ENCODE results near the gene TCP1. TPM values are rescaled to one million over a fixed set of nuclear protein-coding genes. Genes with fewer than 3 reads are reported as not detected.
"Not testable (repeated sequence)": the region's sequence is repeated elsewhere in the genome, so short reads cannot be mapped to it uniquely, and the experiment has no call there.

The TCP1 gene
- total RNA-seq, 3 donors from 2014 or later (not counting 1 experiment from before 2014, with no cell fraction given) = 192 to 230 (median 218) TPM

- Mint-ChIP-seq H3K27me3 (ENCODE audit: low read depth in 2 of 2) (peaks cover 0 to 3% of the 10 kb centered on the region in 2 donors), H3K4me1 (peaks cover 5 to 6% of the 10 kb centered on the region in 2 donors), H3K27ac (no peak overlapping the region), H3K36me3 (no peaks in the 10 kb centered on the region), H3K9me3 (no peaks in the 10 kb centered on the region), H3K4me3 (no peak overlapping the region)
- Histone ChIP-seq H3K27me3 (ENCODE audit: control insufficient read depth, insufficient read depth, low read length) (no peaks in the 10 kb centered on the region), H3K9me3 (ENCODE audit: control insufficient read depth, insufficient read depth, low read length) (no peaks in the 10 kb centered on the region), H3K36me3 (ENCODE audit: control insufficient read depth, insufficient read depth, low read length) (no peaks in the 10 kb centered on the region), H3K27ac (ENCODE audit: low read length) (no peak overlapping the region), H3K4me3 (ENCODE audit: low read length) (no peak overlapping the region), H3K4me1 (ENCODE audit: control insufficient read depth, insufficient read depth, low read length) (peaks cover 10% of the 10 kb centered on the region)
- intact Hi-C loops (cut with micrococcal nuclease) = no loop called here
- 21% methylated on average over 4 of the region's 4 CpGs for WGBS (ENCODE audit: insufficient coverage)
- DNase-seq = no peak
- TF ChIP-seq, protein P1, sequence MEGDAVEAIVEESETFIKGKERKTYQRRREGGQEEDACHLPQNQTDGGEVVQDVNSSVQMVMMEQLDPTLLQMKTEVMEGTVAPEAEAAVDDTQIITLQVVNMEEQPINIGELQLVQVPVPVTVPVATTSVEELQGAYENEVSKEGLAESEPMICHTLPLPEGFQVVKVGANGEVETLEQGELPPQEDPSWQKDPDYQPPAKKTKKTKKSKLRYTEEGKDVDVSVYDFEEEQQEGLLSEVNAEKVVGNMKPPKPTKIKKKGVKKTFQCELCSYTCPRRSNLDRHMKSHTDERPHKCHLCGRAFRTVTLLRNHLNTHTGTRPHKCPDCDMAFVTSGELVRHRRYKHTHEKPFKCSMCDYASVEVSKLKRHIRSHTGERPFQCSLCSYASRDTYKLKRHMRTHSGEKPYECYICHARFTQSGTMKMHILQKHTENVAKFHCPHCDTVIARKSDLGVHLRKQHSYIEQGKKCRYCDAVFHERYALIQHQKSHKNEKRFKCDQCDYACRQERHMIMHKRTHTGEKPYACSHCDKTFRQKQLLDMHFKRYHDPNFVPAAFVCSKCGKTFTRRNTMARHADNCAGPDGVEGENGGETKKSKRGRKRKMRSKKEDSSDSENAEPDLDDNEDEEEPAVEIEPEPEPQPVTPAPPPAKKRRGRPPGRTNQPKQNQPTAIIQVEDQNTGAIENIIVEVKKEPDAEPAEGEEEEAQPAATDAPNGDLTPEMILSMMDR (IDR thresholded peaks at IDR 0.05) = no peak
- ATAC-seq = no peak
Observed at GRCh38 chr6:159829526-159829925, 40.1 kb upstream of the TCP1 start.

DNA sequence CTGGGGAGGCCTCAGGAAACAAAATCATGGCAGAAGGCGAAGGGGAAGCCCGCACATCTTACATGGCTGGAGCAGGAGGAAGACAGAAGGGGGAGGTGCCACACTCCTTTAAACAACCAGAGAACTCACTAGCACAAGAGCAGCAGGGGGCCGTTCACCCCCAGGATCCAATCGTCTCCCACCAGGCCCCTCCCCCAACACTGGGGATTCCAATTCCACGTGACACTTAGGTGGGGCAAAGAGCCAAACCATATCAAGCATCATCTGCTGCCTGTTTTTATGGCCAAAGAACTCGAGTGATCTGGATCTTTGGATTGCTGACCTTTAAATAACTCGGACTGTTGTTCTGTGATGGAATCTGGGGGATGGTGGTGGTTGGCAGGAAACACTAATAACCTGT lies 38.7 kb upstream of the TCP1 start:
- no peak for DNase-seq
- Histone ChIP-seq H3K27ac (ENCODE audit: low read length) (no peak overlapping the region), H3K4me3 (ENCODE audit: low read length) (no peak overlapping the region), H3K27me3 (ENCODE audit: control insufficient read depth, insufficient read depth, low read length) (no peaks in the 10 kb centered on the region), H3K9me3 (ENCODE audit: control insufficient read depth, insufficient read depth, low read length) (no peaks in the 10 kb centered on the region), H3K36me3 (ENCODE audit: control insufficient read depth, insufficient read depth, low read length) (no peaks in the 10 kb centered on the region), H3K4me1 (ENCODE audit: control insufficient read depth, insufficient read depth, low read length) (peaks cover 10% of the 10 kb centered on the region)
- no peaks in the 10 kb centered on the region for H3K9me3 Mint-ChIP-seq
- TF ChIP-seq, protein P1 (IDR thresholded peaks at IDR 0.05) = no peak
- peaks cover 5 to 6% of the 10 kb centered on the region in 2 donors for H3K4me1 Mint-ChIP-seq
- H3K36me3 Mint-ChIP-seq = no peaks in the 10 kb centered on the region
- WGBS (ENCODE audit: insufficient coverage) = 78% methylated on average over 5 of the region's 7 CpGs
- peaks cover 0 to 3% of the 10 kb centered on the region in 2 donors for H3K27me3 Mint-ChIP-seq (ENCODE audit: low read depth in 2 of 2)
- no peak overlapping the region for H3K27ac Mint-ChIP-seq
- intact Hi-C loops (cut with micrococcal nuclease) = no loop called here
- no peak overlapping the region for H3K4me3 Mint-ChIP-seq
- no peak for ATAC-seq

DNA sequence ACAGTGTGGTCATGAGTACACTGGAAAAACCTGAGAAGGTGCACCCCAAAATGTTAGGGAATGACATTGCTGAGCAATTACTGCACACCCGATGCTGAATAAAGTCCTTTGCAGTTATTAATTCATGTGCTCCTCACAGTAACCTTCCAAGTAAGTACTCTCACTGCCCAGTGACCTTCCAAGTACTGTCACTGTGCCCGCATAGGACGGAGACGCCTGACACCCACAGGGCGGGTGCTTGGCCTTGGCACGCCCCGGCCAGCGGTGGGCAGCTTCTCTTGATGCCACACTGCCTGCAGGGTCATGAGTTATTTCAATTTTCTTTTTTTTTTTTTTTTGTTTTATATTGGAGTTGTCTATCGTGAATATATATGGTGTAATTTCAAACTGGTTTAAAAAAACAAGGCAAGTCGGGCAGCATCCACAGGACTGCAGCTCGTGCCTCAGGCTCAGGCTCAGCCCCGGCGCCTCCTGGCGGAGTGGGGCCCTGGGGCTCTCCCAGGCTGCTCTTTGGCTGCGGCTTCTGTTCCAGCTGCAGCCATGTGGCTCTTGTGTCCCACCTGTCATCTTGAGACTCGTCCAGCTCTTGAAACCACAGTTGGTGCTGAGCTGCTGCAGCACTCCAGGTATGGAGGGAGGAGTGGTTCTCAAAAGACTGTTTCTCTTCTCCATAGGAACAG lies 37.7 kb upstream of the TCP1 start:
- intact Hi-C loops (cut with micrococcal nuclease) = no loop called here
- no peak overlapping the region for H3K27ac ChIP-seq (ENCODE audit: low read length)
- ATAC-seq = no peak
- H3K4me1 ChIP-seq (ENCODE audit: control insufficient read depth, insufficient read depth, low read length) = peaks cover 10% of the 10 kb centered on the region
- H3K27ac Mint-ChIP-seq = no peak overlapping the region
- WGBS (ENCODE audit: insufficient coverage) = 89% methylated on average over 16 of the region's 16 CpGs
- no peaks in the 10 kb centered on the region for H3K27me3 ChIP-seq (ENCODE audit: control insufficient read depth, insufficient read depth, low read length)
- peaks cover 0 to 5% of the 10 kb centered on the region in 2 donors for H3K27me3 Mint-ChIP-seq (ENCODE audit: low read depth in 2 of 2)
- TF ChIP-seq, protein P1 (IDR thresholded peaks at IDR 0.05) = no peak
- no peak overlapping the region for H3K4me3 ChIP-seq (ENCODE audit: low read length)
- DNase-seq = no peak
- H3K4me3 Mint-ChIP-seq = no peak overlapping the region
- no peaks in the 10 kb centered on the region for H3K9me3 Mint-ChIP-seq
- peaks cover 5 to 6% of the 10 kb centered on the region in 2 donors for H3K4me1 Mint-ChIP-seq
- H3K9me3 ChIP-seq (ENCODE audit: control insufficient read depth, insufficient read depth, low read length) = no peaks in the 10 kb centered on the region
- H3K36me3 Mint-ChIP-seq = no peaks in the 10 kb centered on the region
- no peaks in the 10 kb centered on the region for H3K36me3 ChIP-seq (ENCODE audit: control insufficient read depth, insufficient read depth, low read length)

- Histone ChIP-seq H3K27me3 (ENCODE audit: control insufficient read depth, insufficient read depth, low read length) (no peaks in the 10 kb centered on the region), H3K27ac (ENCODE audit: low read length) (no peak overlapping the region), H3K4me1 (ENCODE audit: control insufficient read depth, insufficient read depth, low read length) (peaks cover 19% of the 10 kb centered on the region), H3K36me3 (ENCODE audit: control insufficient read depth, insufficient read depth, low read length) (no peaks in the 10 kb centered on the region), H3K9me3 (ENCODE audit: control insufficient read depth, insufficient read depth, low read length) (no peaks in the 10 kb centered on the region), H3K4me3 (ENCODE audit: low read length) (no peak overlapping the region)
- H3K4me3 Mint-ChIP-seq = no peak overlapping the region
- peaks cover 0 to 2% of the 10 kb centered on the region in 2 donors for H3K27me3 Mint-ChIP-seq (ENCODE audit: low read depth in 2 of 2)
- H3K4me1 Mint-ChIP-seq = peaks cover 6 to 10% of the 10 kb centered on the region in 2 donors
- DNase-seq (no peak), ATAC-seq (no peak)
- H3K9me3 Mint-ChIP-seq = no peaks in the 10 kb centered on the region
- 98% methylated on average over 13 of the region's 13 CpGs for WGBS (ENCODE audit: insufficient coverage)
- TF ChIP-seq, protein P1 (IDR thresholded peaks at IDR 0.05) = no peak
- H3K36me3 Mint-ChIP-seq = no peaks in the 10 kb centered on the region
- intact Hi-C loops (cut with micrococcal nuclease) = no loop called here
- H3K27ac Mint-ChIP-seq = no peak overlapping the region
Observed at GRCh38 chr6:159826004-159826403, 36.6 kb upstream of the TCP1 start.

- intact Hi-C loops (cut with micrococcal nuclease); H3K9me3 ChIP-seq (ENCODE audit: control insufficient read depth, insufficient read depth, low read length); H3K4me3 Mint-ChIP-seq; H3K27ac Mint-ChIP-seq; H3K27me3 ChIP-seq (ENCODE audit: control insufficient read depth, insufficient read depth, low read length); H3K27me3 Mint-ChIP-seq (ENCODE audit: low read depth in 2 of 2); H3K4me3 ChIP-seq (ENCODE audit: low read length); H3K36me3 Mint-ChIP-seq; ATAC-seq; H3K36me3 ChIP-seq (ENCODE audit: control insufficient read depth, insufficient read depth, low read length); DNase-seq; H3K27ac ChIP-seq (ENCODE audit: low read length); H3K9me3 Mint-ChIP-seq: not testable (repeated sequence)
- peaks cover 24% of the 10 kb centered on the region for H3K4me1 ChIP-seq (ENCODE audit: control insufficient read depth, insufficient read depth, low read length)
- WGBS (ENCODE audit: insufficient coverage) = 94% methylated on average over 9 of the region's 9 CpGs
- peaks cover 15 to 22% of the 10 kb centered on the region in 2 donors for H3K4me1 Mint-ChIP-seq
Observed at GRCh38 chr6:159824690-159825089, 35.3 kb upstream of the TCP1 start.
